Measurements from ENCODE around the gene GORASP2. TPM values are rescaled to one million over a fixed set of nuclear protein-coding genes. Genes with fewer than 3 reads are reported as not detected.

The GORASP2 gene
- total RNA-seq, 4 donors from 2014 or later: 45.8 to 66.1 (median 56.5) TPM

DNA sequence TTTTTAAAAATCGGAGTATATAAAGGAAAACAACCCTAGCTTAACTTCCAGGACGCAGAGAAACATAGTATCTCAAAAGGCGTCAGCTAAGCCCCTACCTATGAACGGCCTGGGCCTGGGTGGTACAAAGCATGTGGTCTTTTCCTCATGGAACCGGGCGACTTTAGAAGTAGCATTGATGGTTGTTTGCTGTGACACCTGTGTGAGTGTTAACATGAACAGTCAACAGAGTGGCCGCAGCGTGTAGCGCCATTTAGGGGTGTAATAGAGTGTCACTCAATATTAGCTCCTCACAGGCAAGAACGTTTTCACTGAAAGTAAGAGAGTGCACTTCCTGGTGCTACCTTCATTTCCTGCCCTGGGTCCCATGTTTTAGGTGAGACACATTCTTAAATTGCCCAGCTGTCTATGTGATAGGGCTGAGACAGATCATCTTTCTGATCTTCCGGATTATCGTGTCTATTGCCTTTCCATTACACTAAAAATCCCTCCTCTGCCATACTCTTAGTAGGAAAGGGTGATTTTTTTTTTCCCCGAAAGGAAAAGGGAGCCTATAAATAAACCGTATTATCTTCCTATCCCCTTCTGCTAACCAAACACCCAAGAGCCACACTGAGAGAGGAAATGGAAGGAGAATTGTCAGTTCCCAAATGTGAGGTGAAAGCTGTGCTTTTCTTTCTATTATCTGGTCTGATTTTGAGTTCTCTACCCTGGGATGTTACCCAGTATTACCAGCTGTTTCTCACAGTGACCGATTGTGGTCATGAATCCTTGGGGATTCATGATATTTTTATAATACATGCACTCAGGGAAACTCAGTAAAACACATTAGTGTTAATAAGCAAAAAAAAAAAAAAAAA lies 1.3 kb downstream of the GORASP2 start:
- Histone ChIP-seq H3K4me1 (peaks cover 7 to 50% (median 18%) of the 10 kb centered on the region in 3 donors), H3K27ac (peak overlapping the region; percentile 88 to 98 (median 92)), H3K9me3 (no peaks in the 10 kb centered on the region), H3K36me3 (peaks cover 0 to 10% (median 0%) of the 10 kb centered on the region in 3 donors), H3K27me3 (no peaks in the 10 kb centered on the region), H3K4me3 (peak overlapping the region; percentile 71 to 98 (median 82))
- intact Hi-C loops (cut with DNase I): no loop called here
- no peak for TF ChIP-seq POLR2A (IDR thresholded peaks at IDR 0.05)
- TF ChIP-seq, protein P1, sequence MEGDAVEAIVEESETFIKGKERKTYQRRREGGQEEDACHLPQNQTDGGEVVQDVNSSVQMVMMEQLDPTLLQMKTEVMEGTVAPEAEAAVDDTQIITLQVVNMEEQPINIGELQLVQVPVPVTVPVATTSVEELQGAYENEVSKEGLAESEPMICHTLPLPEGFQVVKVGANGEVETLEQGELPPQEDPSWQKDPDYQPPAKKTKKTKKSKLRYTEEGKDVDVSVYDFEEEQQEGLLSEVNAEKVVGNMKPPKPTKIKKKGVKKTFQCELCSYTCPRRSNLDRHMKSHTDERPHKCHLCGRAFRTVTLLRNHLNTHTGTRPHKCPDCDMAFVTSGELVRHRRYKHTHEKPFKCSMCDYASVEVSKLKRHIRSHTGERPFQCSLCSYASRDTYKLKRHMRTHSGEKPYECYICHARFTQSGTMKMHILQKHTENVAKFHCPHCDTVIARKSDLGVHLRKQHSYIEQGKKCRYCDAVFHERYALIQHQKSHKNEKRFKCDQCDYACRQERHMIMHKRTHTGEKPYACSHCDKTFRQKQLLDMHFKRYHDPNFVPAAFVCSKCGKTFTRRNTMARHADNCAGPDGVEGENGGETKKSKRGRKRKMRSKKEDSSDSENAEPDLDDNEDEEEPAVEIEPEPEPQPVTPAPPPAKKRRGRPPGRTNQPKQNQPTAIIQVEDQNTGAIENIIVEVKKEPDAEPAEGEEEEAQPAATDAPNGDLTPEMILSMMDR (IDR thresholded peaks at IDR 0.05): no peak
- no peak for DNase-seq
- 4 to 5% methylated on average over 14 to 15 of the region's 15 CpGs for WGBS, 2 donors

DNA sequence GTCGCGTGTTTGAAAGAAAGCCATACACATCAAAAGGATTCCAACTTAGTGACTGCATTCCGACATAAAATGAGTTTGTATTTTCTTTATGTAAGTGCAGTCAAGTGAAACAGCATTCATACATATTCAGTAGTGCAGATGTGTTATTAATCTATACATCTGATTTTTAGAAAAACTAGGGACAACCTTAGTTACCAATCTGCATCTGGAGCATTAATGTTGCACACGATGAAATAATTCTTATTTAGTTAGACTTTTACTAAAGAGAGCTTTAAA lies 1.9 kb downstream of the GORASP2 start:
- H3K9me3 ChIP-seq: no peaks in the 10 kb centered on the region
- 26 to 36% methylated on average over 4 of the region's 4 CpGs for WGBS, 2 donors
- H3K27me3 ChIP-seq: no peaks in the 10 kb centered on the region
- DNase-seq: no peak
- H3K36me3 ChIP-seq: peaks cover 0 to 16% (median 0%) of the 10 kb centered on the region in 3 donors
- H3K4me3 ChIP-seq: peak overlapping the region in 2 of 4 donors; percentile 88 to 98
- H3K4me1 ChIP-seq: peaks cover 7 to 50% (median 18%) of the 10 kb centered on the region in 3 donors
- H3K27ac ChIP-seq: peak overlapping the region in 1 of 4 donors; percentile 88
- TF ChIP-seq, protein P1 (IDR thresholded peaks at IDR 0.05): no peak
- TF ChIP-seq POLR2A (IDR thresholded peaks at IDR 0.05): no peak
- intact Hi-C loops (cut with DNase I): no loop called here

DNA sequence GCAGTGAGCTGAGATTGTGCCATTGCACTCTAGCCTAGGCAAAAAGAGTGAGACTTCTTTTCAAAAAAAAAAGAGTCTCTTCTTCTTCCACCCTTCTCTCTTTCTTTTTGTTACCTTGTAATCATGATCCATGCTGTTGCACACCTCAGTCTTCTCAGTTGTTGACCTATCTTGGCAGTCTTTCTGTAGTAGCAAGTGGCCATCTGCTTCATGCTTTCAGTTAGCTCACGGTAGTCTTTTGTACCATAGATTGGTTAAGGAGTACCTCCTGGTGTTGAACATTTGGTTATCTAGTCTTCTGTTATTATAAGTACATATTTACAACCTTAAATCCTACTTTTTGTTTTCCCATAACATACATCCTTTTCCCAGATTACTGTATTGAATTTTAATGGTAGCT lies 3.1 kb downstream of the GORASP2 start:
- TF ChIP-seq, protein P1 (IDR thresholded peaks at IDR 0.05): no peak
- TF ChIP-seq POLR2A (IDR thresholded peaks at IDR 0.05): no peak
- intact Hi-C loops (cut with DNase I): no loop called here
- no peak for DNase-seq
- peaks cover 0 to 28% (median 0%) of the 10 kb centered on the region in 3 donors for H3K36me3 ChIP-seq
- H3K4me1 ChIP-seq: peaks cover 7 to 51% (median 18%) of the 10 kb centered on the region in 3 donors
- H3K9me3 ChIP-seq: no peaks in the 10 kb centered on the region
- H3K4me3 ChIP-seq: no peak overlapping the region
- WGBS, 2 donors: 64 to 65% methylated on average over 1 of the region's 1 CpG
- no peak overlapping the region for H3K27ac ChIP-seq
- H3K27me3 ChIP-seq: no peaks in the 10 kb centered on the region

DNA sequence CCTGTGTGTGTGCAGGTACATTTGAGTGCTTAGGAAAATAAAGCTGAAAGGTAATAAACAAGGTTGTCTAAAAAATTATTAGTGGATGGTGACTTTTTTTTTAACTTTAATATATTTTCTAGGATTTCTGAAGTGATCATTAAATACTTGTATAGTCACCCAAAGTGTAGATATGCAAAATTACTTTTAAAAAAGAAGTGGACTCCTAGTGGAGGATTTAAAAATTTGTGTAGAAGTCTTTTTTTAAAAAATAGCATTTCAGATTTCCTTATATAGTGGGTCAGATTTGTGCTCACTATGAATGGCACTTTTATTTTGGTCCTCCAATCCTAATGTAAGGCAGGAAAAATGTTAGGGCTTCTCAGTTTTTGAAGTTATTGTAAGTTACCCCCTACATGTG lies 3.9 kb downstream of the GORASP2 start:
- no peaks in the 10 kb centered on the region for H3K9me3 ChIP-seq
- peaks cover 7 to 58% (median 18%) of the 10 kb centered on the region in 3 donors for H3K4me1 ChIP-seq
- peaks cover 0 to 36% (median 0%) of the 10 kb centered on the region in 3 donors for H3K36me3 ChIP-seq
- no peak for DNase-seq
- intact Hi-C loops (cut with DNase I): no loop called here
- H3K4me3 ChIP-seq: no peak overlapping the region
- TF ChIP-seq, protein P1 (IDR thresholded peaks at IDR 0.05): no peak
- TF ChIP-seq POLR2A (IDR thresholded peaks at IDR 0.05): no peak
- no peak overlapping the region for H3K27ac ChIP-seq
- no peaks in the 10 kb centered on the region for H3K27me3 ChIP-seq

DNA sequence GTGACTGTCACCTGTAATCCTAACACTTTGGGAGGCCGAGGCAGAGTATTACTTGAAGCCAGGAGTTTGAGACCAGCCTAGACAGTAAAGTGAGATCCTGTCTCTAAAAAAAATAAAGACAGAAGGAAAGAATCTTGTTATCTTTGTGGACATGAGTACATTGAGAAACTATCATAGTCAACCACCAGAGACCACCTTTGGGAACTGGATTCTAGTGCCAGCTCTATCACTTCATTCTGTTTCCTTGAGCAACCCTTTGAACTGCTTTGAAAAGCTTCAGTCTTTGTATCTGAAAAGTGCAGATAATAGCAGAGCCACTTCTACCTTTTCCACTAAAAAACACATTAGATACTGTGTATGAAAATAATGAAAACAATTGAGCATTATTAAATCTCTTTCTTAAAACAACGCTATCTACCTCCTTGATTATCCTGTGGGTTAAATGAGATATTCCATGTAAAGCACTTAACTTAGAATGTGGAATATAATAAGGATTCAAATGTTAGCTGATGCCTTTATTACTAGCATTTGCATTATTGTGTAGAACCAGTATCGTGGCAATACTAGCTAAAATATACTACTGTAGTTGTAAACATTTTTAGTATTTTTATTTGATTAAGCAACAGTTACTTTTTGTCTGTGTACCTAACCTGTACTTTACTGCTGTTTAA lies 8.8 kb downstream of the GORASP2 start:
- H3K9me3 ChIP-seq: no peaks in the 10 kb centered on the region
- DNase-seq: no peak
- peaks cover 0 to 41% (median 0%) of the 10 kb centered on the region in 3 donors for H3K36me3 ChIP-seq
- no peaks in the 10 kb centered on the region for H3K27me3 ChIP-seq
- H3K27ac ChIP-seq: no peak overlapping the region
- TF ChIP-seq, protein P1 (IDR thresholded peaks at IDR 0.05): no peak
- no peak for TF ChIP-seq POLR2A (IDR thresholded peaks at IDR 0.05)
- no peak overlapping the region for H3K4me3 ChIP-seq
- 59% methylated on average over 3 of the region's 3 CpGs for WGBS, 2 donors
- intact Hi-C loops (cut with DNase I): no loop called here
- peaks cover 0 to 29% (median 0%) of the 10 kb centered on the region in 3 donors for H3K4me1 ChIP-seq
